Fibroblast of villous mesenchyme (primary cell): ENCODE measurements around the gene CLK4. TPM values are rescaled to one million over a fixed set of nuclear protein-coding genes. Genes with fewer than 3 reads are reported as not detected.

ENCODE experiments used
- DNase-seq: peaks from one replicate; pipeline ENCODE4 v3.0.0-alpha.2; 2010; ENCODE audit warnings: low read depth
- H3K4me3 ChIP-seq: 2 replicates; pipeline ENCODE4 v1.5.1; 2011; ENCODE audit warnings: low read depth, mild to moderate bottlenecking, low read length
- small RNA-seq: library from RNA; depleted of rRNA; stranded (forward); fragments of <200 nt; gene quantifications from one replicate; pipeline ENCODE3, GENCODE V24; 2012
- total RNA-seq: library from RNA; depleted of rRNA; stranded (reverse); fragments of >200 nt; gene quantifications from 2 replicates; pipeline ENCODE4 v1.2.3, GENCODE V29; 2012
- TF ChIP-seq, protein P1 (sequence below): IDR thresholded peaks from 2 replicates; pipeline ENCODE4 v1.5.1; 2012; ENCODE audit warnings: low read depth, mild to moderate bottlenecking, low read length; ENCODE audit not compliant: insufficient read depth

The CLK4 gene
- total RNA-seq, 1 donor = 26.3 TPM

DNA sequence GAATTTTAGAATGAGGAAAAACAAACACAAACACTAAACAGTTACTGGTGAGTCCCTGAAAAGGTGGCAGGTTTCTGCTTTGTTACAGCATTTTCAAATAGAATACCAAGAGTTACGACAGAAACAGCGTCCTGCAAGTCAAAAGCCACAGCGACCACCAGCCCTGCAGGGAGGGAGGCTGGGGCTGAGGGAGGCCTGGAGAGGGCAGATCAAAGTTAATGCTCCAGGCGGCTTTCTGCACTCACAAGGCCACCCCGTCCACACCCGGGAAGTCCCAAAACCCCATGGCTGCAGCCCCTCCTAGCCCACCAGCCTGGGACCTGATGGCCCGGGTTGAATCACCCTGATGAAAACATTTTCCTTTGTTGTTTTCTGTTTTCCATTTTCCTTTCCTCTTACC lies 65.9 kb downstream of the CLK4 start:
- no peak overlapping the region for H3K4me3 ChIP-seq
- TF ChIP-seq, protein P1, sequence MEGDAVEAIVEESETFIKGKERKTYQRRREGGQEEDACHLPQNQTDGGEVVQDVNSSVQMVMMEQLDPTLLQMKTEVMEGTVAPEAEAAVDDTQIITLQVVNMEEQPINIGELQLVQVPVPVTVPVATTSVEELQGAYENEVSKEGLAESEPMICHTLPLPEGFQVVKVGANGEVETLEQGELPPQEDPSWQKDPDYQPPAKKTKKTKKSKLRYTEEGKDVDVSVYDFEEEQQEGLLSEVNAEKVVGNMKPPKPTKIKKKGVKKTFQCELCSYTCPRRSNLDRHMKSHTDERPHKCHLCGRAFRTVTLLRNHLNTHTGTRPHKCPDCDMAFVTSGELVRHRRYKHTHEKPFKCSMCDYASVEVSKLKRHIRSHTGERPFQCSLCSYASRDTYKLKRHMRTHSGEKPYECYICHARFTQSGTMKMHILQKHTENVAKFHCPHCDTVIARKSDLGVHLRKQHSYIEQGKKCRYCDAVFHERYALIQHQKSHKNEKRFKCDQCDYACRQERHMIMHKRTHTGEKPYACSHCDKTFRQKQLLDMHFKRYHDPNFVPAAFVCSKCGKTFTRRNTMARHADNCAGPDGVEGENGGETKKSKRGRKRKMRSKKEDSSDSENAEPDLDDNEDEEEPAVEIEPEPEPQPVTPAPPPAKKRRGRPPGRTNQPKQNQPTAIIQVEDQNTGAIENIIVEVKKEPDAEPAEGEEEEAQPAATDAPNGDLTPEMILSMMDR = no peak
- DNase-seq = no peak

DNA sequence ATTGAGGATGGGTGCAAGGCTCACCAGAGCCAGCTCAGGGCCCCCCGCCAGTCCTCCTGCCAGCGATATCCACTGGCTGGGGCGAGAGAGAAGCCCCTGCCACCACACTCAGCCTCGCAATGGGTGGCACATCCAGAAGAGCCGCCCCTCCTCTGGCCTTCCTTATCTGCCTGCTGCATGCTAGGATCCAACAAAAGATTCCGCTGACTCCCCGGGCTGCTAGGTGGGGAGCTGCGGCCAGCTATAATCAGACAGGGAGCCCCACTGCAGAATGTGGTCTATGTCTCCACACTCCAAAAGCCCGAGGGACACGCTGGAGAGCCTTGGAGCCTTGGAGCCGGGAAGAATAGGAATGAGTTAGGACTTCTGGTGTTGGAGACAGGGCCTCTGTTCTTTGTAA lies 69.4 kb downstream of the CLK4 start:
- DNase-seq = no peak
- TF ChIP-seq, protein P1 = no peak
- no peak overlapping the region for H3K4me3 ChIP-seq

DNA sequence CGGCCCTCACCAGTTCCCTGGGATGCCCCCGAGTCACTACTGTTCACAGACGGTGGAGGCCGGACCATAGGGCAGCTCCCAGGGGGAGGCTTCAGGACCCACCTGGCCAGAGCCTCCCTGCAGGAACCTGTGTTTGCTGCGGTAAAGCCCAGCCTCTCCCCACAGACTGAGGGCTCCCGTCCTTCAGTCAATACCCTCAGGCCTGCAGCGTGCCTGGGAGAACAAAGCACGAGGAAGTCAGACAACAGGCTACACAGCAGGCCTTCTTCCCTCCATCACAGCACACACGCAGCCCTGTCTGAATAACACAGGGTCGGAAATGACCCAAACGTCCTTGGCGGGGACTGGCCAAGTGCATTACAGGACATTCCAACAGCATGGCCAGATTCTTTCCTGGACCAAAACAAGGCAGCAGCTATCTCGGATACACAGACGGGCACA lies 71.1 kb downstream of the CLK4 start:
- no peak overlapping the region for H3K4me3 ChIP-seq
- TF ChIP-seq, protein P1 = no peak

DNA sequence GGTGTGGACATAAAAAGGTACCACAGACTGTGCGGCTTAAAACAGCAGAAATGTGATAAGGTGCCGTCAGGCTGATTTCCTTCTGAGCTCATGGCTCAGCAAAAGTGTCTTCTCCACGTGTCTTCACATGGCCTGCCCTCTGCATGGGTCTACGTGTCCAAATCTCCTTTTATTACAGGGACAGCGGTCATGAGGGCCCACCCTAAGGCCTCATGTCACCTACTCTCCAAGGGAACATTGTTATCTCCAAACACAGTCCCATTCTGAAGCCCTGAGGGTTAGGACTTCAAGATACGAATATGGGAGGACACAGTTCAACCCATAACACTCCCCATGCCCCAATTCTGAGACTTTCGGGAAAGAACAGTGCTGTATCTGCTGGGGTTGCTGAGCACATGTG lies 71.8 kb downstream of the CLK4 start:
- TF ChIP-seq, protein P1 = no peak
- DNase-seq = no peak
- H3K4me3 ChIP-seq = no peak overlapping the region

More for the DNA sequence above, 71.1 kb downstream of the CLK4 start:
- DNase-seq = no peak

DNA sequence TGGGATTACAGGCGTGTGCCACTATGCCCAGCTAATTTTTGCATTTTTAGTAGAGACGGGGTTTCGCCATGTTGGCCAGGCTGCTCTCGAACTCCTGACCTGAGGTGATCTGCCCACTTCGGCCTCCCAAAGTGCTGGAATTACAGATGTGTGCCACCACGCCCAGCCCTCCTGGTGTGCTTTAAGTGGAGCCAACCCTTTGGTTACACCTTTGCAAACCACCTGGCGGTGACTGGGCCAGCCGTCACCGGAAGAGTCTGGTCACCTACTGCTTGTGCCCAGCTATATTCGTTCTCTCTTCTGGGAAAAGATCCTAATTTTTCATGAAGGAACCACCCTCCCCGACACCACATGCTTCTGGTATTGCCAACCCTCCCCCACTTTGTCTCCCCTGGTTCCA lies 72.5 kb downstream of the CLK4 start:
- DNase-seq = no peak
- TF ChIP-seq, protein P1 = no peak
- H3K4me3 ChIP-seq = no peak overlapping the region

DNA sequence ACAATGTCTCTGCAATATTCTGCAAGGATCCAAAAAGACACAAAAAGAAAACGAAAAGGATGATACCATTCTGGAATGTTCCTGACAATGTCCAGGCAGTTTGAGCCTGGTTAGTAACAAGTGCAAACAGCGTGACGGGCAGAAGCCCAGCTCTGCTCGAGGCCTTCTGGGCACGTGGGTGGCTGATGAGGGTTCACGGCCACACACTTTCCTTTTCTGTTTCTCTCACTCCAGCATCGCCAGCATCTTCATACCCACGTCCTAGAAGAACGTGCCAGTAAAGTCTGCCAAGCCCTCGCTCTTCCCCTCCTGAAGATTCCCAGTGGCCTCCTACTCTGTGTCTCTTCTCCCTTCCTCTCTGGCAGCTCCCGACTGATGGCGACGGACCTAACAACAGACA lies 73.3 kb downstream of the CLK4 start:
- TF ChIP-seq, protein P1 = no peak
- no peak for DNase-seq
- H3K4me3 ChIP-seq = no peak overlapping the region

Small RNA genes lying within 50 kb of the gene (small RNA-seq; reads per million reads assigned to genes)
- not detected for gene RN7SKP70

Other genes starting within 250 kb of the CLK4 start
- gene COL23A1, start 36.7 kb downstream of the CLK4 start, total RNA-seq = not detected in 2 replicates
- gene ZNF354A, start 103.6 kb upstream of the CLK4 start, total RNA-seq = 8.7 and 9.9 TPM in 2 replicates
- gene ZNF354B, start 232.9 kb upstream of the CLK4 start, total RNA-seq = 10.3 and 12.5 TPM in 2 replicates